Astrocyte (in vitro differentiated cells and primary cell): ENCODE data around the gene COL6A3.

Experiments
- EZH2 ChIP-seq: IDR thresholded peaks from 2 replicates; pipeline ENCODE4 v1.6.1; 2012; ENCODE audit warnings: mild to moderate bottlenecking, low read length, inconsistent platforms; ENCODE audit not compliant: insufficient read depth
- TF ChIP-seq, protein P1 (sequence below): IDR thresholded peaks from 2 replicates; pipeline ENCODE4 v1.5.1; 2011; ENCODE audit warnings: low read depth, mild to moderate bottlenecking, inconsistent platforms, low read length, moderate library complexity; ENCODE audit not compliant: insufficient read depth

DNA sequence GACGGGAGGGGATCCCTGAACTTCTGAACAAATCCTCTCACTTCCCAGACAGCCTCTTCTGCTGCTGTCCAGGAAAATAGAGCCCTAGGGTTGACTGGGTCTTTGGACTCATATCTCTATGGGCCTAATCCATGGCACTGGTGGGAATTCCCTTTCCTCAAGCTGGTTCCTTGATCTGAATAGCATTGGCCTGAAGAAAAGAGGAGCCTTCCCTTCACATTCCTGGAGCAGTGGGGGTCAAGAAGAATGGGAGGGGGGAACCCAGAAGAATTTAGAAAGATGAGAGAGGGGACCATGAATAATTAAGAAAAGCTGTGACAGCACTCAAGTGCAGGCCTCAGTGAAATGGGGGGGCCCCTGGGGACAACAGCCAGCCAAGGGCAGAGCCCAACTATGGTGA is 80.2 kb downstream of the COL6A3 start:
- TF ChIP-seq, protein P1, sequence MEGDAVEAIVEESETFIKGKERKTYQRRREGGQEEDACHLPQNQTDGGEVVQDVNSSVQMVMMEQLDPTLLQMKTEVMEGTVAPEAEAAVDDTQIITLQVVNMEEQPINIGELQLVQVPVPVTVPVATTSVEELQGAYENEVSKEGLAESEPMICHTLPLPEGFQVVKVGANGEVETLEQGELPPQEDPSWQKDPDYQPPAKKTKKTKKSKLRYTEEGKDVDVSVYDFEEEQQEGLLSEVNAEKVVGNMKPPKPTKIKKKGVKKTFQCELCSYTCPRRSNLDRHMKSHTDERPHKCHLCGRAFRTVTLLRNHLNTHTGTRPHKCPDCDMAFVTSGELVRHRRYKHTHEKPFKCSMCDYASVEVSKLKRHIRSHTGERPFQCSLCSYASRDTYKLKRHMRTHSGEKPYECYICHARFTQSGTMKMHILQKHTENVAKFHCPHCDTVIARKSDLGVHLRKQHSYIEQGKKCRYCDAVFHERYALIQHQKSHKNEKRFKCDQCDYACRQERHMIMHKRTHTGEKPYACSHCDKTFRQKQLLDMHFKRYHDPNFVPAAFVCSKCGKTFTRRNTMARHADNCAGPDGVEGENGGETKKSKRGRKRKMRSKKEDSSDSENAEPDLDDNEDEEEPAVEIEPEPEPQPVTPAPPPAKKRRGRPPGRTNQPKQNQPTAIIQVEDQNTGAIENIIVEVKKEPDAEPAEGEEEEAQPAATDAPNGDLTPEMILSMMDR: no peak
- TF ChIP-seq EZH2: no peak
